NCI-H2029 treated with DMSO at 0.1 percent for 48 hours (cell line): ENCODE measurements around the gene ARHGAP11A.

Experiments
- DNase-seq: peaks from one replicate; lab custom pipeline; 2025; lab: John Stamatoyannopoulos, UW

Gene ARHGAP11A

GRCh38 chr15:32688151-32688639 lies 72.9 kb downstream of the ARHGAP11A start:
- peak; percentile 66 for DNase-seq
